Heart left ventricle (tissue), 13 donors: Measurements from ENCODE around the gene XXYLT1.

Source experiments
- POLR2A ChIP-seq, 2 donors: fragments of 450-650 bp; IDR thresholded peaks; one replicate each; pipeline ENCODE4 v1.6.1; 2017; ENCODE audit warnings: antibody characterized with exemption in 2 of 2, mild to moderate bottlenecking in 2 of 2, moderate library complexity in 2 of 2
- TF ChIP-seq, protein P1 (sequence below), 12 donors: fragments of 200-600 bp; sonication (generic) in 4 of 12; IDR thresholded peaks; one replicate each; pipeline versions ENCODE4 v1.5.0 to v1.8.0; 2018 to 2022; ENCODE audit warnings: antibody characterized with exemption in 12 of 12, mild to moderate bottlenecking in 5 of 12
- donor health status: ischemic (EF 13 %, LVEDD 7.1; RV severe dilation, severe dysfunction).
- donor health status: DM: no; HTN: yes; CAD: no.
- donor health status: DM: no; HTN: no; CAD: no.
- donor health status: ischemic (EF 25% LVEDD 6.9; RV normal size, moderate dysfunction).
- donor health status: ischemic (EF 25% LVEDD 5.7; RV mildly dilated, moderate dysfunction).
- donor health status: ischemic (EF 35%, LVEDD 5.7; RV mildly dilated, moderate dysfunction).
- donor health status: nonischemic (EF 11% LVEDD 7.7; RV severe dilation, severe dysfunction).
- donor health status: DM: yes; HTN: yes; CAD: no.
- donor health status: PGD.
- donor health status: ischemic (EF 29% LVEDD 5.4; RV normal size, mild dysfunction).
- donor health status: nonischemic (EF 23%, LVEDD 6.1; RV moderate dilation, normal function).

- TF ChIP-seq, protein P1, sequence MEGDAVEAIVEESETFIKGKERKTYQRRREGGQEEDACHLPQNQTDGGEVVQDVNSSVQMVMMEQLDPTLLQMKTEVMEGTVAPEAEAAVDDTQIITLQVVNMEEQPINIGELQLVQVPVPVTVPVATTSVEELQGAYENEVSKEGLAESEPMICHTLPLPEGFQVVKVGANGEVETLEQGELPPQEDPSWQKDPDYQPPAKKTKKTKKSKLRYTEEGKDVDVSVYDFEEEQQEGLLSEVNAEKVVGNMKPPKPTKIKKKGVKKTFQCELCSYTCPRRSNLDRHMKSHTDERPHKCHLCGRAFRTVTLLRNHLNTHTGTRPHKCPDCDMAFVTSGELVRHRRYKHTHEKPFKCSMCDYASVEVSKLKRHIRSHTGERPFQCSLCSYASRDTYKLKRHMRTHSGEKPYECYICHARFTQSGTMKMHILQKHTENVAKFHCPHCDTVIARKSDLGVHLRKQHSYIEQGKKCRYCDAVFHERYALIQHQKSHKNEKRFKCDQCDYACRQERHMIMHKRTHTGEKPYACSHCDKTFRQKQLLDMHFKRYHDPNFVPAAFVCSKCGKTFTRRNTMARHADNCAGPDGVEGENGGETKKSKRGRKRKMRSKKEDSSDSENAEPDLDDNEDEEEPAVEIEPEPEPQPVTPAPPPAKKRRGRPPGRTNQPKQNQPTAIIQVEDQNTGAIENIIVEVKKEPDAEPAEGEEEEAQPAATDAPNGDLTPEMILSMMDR (IDR thresholded peaks at IDR 0.05): no peak
- no peak for TF ChIP-seq POLR2A (IDR thresholded peaks at IDR 0.05)
Observed at GRCh38 chr3:195296662-195297061, 25.7 kb upstream of the XXYLT1 start.
